Right kidney (tissue), 1 donor: ENCODE results near the gene MRPS7.
"Not testable (repeated sequence)": the region's sequence is repeated elsewhere in the genome, so short reads cannot be mapped to it uniquely, and the experiment has no call there.

ENCODE experiments used
- DNase-seq: peaks from one replicate; pipeline ENCODE4 v3.0.0-alpha.2; 2016

The MRPS7 gene

DNA sequence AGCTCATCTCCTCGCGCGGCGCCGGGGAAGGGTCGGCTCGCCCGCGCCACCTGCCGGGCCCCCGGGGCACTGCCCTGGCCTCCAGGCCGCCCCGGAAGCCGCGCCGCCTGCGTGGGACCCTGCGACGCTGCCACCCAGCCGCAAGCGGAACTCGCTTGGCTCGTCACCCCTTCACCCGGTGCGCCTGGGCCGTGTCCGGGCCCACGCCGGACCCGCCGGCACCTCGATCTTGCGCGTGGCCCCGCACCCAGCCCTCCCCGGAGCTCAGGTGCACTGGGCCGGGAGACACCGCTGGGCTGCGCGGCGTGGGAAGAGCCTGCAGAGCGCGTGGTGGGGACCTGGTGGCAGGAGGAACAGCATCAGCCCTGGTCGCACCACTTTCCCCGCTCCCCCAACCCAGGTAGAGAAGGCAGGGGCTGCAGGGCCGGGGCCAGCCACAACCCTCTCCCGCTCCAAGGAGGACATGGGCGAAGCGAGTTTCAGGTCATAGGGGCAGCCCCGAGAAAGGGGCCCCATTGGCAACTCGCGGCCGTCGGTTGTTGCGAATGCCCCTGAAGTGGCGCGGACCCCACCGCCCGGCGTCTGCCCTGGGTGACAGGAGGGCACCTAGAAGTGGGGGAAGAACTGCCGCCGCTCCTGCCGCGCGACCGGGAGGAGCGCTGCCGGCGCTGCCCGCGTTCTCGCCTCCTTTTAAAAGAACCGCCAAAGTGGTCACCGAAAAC, 9.7 kb downstream of the MRPS7 start:
- DNase-seq, result peak; percentile 88

DNA sequence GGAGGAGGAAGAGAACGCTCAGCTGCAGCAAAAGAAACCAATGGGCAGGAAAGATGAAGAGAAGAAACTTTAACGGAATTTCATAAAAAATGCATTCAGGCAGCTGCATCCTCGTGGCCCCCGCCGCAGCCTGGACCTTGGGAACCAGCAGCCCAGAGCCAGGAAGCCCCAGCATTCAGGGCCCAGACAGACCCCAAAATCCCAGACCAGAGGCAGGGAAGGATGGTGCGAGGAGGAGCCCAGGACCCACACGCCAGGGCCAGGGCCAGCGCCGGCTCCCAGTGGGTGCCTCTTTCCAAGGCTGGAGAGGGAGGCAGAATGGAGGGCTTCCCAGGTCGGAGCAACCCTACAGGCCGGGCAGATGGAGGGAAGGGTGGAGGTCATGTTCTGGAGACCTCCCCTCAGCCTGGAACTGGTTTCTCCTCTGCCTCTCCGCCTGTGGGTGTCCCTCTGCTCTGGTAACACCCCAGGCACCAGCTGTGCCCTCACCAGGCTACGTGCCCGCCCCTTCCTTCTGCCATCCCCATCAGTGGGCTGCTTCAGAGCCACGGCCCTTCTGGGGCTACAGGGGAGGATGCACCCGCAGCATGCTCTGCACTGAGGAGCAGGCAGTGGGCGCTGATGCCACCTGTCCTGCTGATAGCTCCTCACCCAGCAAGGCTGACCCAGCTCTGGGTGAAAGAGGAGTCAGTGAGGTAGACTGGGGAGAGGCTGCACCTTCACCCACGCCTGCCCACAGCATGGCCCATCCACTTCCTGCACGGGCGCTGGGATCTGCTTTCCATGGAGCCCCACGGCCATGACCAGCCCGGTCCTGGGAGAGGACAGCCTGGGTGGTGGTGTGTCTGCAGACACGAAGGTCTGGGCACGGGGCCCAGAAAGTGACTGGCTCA, 10.5 kb downstream of the MRPS7 start:
- DNase-seq, result no peak

DNA sequence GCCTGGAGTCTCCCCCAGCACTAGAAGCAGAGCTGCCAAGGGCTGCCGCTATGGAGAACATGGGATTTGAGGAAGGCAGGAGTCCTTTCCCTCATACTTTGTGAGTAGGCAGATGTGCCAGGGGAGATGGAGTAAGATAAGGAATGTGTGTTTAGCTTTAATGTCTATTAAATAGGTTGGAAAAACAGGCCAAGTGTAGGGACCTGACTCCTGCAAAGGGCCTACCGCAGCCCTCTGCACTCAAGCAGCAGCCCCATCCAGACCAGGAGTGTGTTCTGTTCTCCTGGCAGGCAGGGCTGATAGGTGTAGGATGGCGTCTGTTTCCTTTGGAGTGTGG, 11.1 kb downstream of the MRPS7 start:
- no peak for DNase-seq

DNA sequence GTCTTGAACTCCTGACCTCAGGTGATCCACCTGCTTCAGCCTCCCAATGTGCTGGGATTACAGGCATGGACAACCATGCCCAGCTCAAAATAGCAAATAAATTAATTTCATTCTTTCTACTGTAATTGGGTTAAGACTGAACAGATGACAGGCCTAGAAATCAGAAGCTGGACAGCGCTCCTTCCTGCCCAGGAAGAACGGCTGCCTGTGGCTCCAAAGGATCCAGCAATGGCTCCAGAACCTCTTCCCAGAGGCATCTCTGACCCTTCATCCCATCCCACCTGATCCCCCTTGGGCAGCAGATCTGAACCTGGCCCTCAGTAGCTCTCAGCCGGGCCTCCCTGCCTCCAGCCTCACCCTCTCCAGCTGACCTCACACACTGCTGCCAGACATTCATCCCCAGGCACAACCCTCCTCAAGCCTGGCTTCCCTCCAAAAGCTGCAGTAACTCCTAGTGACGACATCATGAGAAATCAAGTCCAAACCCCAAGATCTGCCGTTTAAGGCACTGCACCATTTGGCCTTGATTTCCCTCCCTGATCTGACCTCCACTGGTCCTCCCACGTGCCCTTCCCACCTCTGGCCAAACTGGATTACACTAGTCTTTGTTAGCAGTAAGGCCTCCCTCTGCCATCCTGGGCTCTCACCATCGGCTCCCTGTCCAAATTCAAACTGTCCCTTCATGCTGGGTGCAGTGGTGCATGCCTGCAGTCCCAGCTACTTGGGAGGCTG, 12.5 kb downstream of the MRPS7 start:
- DNase-seq, result no peak

DNA sequence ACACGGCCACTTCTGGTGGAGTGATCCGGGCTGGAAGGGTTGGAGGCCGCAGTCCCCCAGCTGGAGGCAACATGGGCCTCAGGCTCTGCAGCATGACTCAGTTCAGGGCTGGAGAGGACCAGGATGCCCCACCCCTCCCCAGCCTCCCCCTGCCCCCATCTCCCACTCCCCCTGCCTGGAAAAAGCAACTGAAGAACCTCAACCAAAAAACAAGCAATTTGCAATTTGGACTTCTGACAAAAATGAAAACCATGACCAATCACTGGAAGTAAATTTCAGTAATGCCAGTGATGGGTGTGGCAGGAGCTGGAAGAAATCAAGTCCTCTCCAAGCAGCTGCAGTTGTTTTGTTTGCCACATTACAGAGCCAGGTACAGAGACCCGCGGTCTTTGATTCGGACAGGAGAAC, 16.0 kb downstream of the MRPS7 start:
- DNase-seq, result no peak

DNA sequence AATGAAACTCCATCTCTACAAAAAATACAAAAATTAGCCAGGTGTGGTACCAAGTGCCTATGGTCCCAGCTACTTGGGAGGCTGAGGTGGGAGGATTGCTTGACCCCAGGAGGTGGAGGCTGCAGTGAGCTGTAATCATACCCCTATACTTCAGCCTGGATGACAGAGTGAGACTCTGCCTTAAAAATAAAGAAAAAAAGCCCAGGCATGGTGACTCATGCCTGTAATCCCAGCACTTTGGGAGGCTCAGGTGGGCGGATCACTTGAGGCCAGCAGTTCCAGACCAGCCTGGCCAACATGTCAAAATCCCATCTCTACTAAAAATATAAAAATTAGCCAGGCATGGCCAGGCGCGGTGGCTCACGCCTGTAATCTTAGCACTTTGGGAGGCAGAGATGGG, 18.5 kb downstream of the MRPS7 start:
- not testable (repeated sequence) for DNase-seq

DNA sequence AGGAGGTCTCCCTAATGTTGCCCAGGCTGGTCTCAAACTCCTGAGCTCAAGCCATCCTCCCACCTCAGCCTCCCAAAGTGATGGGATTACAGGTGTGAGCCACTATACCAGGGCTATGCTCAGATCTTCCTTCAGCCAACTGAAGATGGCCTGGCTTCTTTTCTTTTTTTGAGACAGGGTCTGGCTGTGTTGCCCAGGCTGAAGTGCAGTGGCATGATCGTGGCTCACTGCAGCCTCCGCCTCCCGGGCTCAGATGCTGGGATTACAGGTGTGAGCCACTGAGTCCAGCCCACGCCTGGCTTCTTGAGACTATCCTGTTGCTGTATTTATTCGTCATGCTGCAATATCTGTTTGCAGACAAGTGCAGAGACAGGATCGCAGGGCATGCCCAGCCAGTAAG, 23.4 kb downstream of the MRPS7 start:
- no peak for DNase-seq

DNA sequence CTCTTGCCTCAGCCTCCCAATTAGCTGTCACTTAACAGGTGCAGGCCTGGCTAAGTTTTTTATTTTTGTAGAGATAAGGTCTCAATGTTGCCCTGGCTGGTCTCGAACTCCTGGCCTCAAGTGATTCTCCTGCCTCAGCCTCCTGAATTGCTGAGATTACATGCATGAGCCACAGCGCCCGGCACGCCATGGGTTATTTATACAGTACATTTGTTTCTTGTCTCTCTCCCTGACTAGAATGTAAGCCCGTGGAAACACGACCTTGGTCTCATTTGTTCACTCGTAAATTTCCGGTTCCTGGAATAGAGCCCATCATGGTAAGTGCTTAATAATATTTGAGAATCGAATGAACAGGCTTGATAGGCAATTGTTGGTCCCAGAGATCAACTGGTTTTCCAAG, 25.5 kb downstream of the MRPS7 start:
- DNase-seq, result no peak

DNA sequence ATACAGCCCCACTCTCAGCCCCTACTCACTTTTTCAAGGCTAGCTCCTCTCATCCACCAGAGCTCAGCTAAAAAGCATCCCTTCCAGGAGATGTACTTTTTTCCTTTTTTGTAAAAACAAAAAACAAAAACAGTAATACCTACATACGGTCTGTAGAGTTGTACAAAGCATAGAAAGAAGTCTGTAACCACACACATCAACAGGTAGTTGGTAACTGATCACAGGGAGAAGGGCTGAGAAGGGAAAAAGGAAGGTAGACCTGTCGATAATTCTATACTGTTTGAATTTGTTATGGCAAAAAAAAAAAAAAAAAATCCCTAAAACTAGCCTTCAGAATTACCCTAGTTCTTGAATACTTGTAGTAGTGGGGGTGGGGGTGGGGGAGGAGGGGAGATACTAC, 26.7 kb downstream of the MRPS7 start:
- DNase-seq, result no peak

DNA sequence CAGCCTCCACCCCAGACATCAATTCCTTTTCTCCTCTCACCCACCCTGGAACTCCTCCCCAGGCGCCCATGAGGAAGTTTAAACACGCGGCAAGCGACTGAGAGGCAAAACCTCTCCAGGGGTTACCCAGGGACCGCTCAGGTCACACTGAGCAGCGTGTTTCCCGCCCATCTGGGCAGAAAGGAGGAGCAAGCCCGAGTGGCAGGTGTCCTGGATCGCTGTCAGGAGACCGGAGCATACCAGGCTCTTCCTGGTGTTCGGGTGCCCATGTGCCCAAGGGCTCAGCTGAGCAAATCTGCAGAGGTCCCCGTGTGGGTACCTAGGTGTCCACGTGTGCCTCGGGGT, 27.1 kb downstream of the MRPS7 start:
- DNase-seq, result no peak

DNA sequence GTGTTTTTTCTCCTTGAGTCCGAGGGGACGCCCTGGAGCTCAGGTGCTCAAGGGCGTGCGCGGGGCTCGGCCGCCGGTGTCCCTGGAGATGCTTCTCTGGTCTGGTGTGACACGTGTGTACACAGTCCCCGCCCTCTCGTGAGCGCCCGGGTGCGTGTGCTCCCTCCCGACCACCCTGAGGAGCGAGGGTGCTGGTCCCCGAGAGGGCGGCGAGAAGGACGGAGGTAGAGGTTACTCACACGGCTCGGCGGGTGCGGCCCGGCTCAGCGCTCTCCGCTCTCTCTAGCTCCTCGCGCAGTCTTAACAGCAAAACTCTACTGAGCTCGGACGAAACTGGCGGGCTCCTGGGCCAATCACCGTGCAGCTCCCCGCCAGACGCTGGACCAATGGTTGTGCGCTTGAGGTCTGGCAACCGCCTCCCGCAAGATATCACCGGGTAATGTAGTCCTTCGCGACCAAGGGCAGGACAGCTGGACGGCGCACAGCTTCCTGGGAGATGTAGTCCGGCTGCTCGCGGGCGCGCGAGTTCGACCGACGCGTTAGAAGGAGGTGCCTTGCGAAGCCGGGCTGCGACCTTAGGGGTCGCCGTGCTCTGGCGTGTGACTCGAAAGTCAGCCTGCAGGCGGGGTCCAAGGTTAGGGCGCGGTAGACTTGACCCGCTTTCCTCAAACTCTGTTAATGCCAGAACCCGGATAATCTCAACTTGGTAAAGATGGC, 27.6 kb downstream of the MRPS7 start, which contains the start of gene SLC25A19:
Gene SLC25A19 (minus strand): TSS at position 319 of the 717 bp plus-strand sequence. CDS start 2,669 bp downstream, outside the sequence.
- peak; percentile 94 for DNase-seq

DNA sequence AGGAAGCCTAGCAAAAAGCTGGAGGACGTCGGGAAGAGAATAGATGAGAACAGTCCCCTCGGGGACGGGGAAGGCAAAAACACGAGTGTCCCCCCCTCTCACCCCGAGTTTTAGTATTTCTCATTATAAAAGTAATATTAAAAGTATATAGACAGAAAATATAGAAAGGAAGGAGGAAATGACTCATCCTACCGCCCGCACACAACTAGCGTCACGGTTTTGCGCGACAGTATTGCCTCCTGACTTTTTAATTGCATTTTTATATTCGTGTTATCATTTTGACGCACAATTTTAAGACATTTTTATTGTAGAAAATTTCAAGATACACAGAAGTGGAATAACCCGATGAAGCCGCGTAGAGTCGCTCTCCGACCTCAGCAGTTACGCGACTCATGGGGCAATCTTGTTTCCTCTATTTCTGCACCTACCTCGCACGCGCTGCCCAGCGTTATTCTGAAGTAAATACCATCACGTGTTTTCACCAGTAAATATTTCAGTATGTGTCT, 28.2 kb downstream of the MRPS7 start:
- no peak for DNase-seq

DNA sequence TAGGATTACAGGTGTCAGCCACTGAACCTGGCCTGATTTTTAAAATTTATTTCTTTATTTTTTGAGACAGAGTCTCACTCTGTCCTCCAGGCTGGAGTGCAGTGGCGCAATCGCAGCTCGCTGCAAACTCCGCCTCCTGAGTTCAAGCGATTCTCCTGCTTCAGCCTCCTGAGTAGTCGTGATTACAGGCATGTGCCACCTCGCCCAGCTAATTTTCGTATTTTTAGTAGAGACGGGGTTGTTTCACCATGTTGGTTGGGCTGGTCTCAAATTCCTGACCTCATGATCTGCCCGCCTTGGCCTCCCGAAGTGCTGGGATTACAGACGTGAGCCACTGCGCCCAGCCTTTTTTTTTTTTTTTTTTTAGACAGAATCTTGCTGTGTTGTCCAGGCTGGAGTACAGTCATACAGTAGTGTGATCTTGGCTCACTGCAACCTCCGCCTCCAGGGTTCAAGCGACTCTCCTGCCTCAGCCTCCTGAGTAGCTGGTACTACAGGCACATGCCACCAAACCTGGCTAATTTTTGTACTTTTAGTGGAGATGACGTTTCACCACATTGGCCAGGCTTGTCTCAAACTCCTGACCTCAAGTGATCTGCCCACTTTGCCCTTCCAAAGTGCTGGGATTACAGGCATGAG, 31.2 kb downstream of the MRPS7 start:
- not testable (repeated sequence) for DNase-seq

DNA sequence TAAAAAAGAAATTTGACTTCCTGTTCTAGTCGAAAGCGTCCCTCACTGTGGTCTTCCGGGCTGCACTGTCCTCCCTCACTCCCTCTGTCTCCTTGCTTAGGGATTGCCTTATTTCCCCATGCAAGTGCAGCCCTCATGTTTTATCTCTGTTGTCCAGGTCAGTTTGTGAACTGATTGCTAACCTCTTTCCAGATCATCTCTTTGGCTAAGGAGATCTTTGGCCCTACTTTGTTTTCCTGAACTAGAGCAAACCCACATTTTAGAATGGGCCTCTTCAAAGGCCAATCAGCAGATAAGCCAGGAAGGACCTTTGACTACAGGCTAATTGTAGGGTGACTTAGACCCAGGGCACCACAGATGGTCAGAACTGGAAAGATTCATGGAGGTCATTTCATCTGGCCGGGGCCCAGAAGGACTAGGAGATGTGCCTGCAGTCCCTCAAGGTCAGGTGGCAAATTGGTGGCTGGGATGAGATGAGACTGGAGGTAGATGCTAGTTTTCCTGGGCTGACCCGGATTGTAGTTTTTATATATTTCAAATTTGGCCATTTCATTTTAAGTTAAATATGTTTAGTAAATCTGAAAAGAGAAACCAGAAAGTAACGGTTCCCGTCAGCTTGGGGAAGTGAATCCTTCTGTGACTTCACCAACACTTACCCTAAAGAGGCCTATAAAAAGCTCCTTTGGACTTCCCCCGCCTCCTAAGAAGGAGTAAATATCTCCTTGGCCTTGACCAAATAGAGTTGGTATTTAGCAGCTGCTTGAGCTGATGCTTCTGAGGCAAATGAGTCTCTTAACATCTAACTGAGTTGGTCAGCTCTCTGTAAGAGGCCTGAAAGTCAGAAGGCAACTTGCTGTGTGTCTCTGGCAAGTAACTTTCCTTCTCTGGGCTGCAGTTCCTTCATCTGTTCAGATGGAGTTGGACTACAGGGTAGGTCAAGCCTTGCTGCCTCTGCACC, 33.8 kb downstream of the MRPS7 start:
- DNase-seq, result no peak

DNA sequence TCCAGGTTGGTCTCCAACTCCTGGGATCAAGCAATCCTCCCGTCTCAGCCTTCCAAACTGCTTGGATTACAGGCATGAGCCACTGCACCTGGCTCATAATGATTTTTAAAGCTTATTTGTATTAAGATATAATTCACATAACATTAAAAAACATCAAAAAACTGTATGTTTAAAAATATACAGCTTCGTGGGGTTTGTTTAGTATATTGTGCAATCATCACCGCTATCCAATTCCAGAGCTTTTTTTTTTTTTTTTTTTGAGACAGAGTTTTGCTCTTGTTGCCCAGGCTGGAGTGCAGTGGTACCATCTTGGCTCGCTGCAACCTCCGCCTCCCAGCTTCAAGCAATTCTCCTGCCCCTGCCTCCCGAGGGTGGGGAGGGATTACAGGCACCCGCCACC, 38.6 kb downstream of the MRPS7 start:
- DNase-seq, result no peak

DNA sequence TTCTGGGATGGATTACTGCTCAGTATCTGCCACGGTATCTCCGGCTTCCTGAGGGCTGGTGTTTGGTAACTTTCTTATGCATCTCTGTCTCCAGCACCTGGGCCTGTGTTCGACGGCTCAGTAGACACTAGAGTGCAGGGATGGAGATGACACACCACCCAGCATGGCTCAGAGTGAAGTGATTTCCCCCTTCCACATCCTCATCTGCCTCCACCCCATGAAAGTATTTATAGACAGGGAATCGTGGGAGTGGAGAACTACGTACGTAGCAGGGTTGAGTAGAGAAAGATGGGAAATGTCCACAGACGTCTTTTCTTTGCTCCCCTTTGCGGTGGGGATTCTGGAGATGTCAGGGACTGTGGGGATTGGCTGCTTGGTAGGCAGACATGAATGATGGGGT, 39.4 kb downstream of the MRPS7 start:
- no peak for DNase-seq

DNA sequence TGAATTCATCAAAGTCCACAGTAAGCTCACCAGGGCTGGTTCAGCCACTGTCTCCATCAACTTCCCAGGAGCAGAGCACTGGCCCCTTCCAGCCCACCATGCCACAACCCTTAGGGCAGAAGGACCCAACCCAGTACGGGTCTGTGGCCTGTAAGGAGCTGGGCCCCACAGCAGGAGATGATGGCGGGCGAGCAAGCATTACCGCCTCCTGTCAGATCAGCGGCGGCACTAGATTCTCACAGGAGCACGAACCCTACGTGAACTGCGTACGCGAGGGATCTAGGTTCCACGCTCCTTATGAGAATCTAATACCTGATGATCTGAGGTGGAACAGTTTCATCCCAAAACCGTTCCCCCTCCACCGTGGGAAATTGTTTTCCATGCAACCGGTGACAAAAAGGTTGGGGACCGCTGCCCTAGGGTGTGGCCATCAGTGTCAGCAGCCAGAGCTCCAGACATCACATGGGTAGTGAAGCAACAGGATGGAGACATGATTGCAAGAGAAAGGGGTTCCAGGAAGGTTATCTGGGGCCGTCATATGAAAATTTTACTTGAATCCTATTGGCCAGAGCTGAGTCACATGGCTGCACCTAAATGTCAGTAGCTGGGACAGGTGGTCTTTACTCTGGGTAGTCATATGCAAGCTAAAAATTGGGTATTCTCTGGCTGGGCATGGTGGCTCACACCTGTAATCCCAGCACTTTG, 40.0 kb downstream of the MRPS7 start:
- no peak for DNase-seq

DNA sequence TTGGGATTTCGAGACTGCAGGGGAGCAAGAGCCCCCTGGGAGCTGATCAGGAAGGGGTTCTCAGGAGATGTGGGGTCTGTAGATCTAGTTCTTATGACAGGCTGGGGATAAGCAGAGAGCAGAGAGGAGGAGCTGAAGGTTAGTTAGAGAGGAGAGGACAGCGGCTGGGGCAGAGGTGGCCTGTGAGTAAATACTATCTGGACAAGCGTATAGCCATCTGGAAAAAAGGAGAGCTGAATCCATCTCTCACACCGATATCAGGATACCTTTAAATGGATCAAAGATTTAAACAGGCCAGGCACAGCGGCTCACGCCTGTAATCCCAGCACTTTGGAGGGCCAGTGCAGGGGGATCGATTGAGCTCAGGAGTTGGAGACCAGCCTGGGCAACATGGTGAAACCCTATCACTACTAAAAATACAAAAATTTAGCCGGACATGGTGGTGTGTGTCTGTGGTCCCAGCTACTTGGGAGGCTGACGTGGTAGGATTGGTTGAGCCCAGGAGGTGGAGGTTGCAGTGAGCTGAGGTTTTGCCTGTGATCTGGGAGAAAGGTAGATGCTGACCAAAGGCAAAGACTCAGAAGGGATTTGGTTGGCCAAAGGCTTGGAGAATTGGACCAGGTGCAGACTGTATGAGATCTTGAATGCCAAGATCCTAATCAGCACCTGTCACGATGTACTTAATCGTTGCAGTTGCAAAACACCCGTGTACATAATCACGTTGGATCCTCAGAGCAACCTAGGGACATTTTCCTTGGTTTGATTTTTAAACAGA, 46.5 kb downstream of the MRPS7 start:
- no peak for DNase-seq
